ENCODE measurements around the gene CDPF1. TPM values are rescaled to one million over a fixed set of nuclear protein-coding genes. Genes with fewer than 3 reads are reported as not detected.

CDPF1 gene, protein sequence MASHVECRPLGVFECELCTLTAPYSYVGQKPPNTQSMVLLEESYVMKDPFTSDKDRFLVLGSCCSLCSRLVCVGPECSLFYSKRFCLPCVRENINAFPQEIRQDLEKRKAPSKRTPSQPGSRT
- 10.3 and 14.3 TPM in 2 replicates for total RNA-seq

GRCh38 chr22:46250035-46250782 lies at the start of gene CDPF1:
Gene CDPF1 (minus strand): TSS chr22:46250293. CDS start chr22:46248284, 2,009 bp downstream.
- intact Hi-C loops (cut with micrococcal nuclease) = loop anchor here (1.0 to 5.0 kb wide), 4 partner anchors 17 to 98 kb away; partner anchors contain the start of genes GTSE1, PPARA and TRMU
- TF ChIP-seq, protein P1, sequence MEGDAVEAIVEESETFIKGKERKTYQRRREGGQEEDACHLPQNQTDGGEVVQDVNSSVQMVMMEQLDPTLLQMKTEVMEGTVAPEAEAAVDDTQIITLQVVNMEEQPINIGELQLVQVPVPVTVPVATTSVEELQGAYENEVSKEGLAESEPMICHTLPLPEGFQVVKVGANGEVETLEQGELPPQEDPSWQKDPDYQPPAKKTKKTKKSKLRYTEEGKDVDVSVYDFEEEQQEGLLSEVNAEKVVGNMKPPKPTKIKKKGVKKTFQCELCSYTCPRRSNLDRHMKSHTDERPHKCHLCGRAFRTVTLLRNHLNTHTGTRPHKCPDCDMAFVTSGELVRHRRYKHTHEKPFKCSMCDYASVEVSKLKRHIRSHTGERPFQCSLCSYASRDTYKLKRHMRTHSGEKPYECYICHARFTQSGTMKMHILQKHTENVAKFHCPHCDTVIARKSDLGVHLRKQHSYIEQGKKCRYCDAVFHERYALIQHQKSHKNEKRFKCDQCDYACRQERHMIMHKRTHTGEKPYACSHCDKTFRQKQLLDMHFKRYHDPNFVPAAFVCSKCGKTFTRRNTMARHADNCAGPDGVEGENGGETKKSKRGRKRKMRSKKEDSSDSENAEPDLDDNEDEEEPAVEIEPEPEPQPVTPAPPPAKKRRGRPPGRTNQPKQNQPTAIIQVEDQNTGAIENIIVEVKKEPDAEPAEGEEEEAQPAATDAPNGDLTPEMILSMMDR (IDR thresholded peaks at IDR 0.05) = no peak
- H3K27me3 Mint-ChIP-seq = no peaks in the 10 kb centered on the region
- CTCF ChIA-PET = interaction anchor here (1.1 to 1.7 kb wide), 3 partner anchors 9 to 63 kb away, joined by 3 to 4 read pairs (median 3); partner anchors contain the start of gene TTC38
- ATAC-seq (ENCODE audit: low read depth) = peak; percentile 96
- DNase-seq = peak; percentile 93
- H3K36me3 Mint-ChIP-seq (ENCODE audit: low read depth) = peaks cover 11% of the 10 kb centered on the region
- peak within 1 kb of the TSS; percentile 79 for H3K27ac Mint-ChIP-seq
- H3K4me3 Mint-ChIP-seq = peak within 1 kb of the TSS; percentile 87
- peaks cover 18% of the 10 kb centered on the region for H3K4me1 Mint-ChIP-seq
- H3K9me3 Mint-ChIP-seq = no peaks in the 10 kb centered on the region
- POLR2A ChIA-PET = interaction anchor here (0.8 to 3.1 kb wide), 11 partner anchors 10 to 237 kb away, joined by 3 to 29 read pairs (median 5); partner anchors contain the start of genes GTSE1, PPARA, TRMU and TTC38

DNA sequence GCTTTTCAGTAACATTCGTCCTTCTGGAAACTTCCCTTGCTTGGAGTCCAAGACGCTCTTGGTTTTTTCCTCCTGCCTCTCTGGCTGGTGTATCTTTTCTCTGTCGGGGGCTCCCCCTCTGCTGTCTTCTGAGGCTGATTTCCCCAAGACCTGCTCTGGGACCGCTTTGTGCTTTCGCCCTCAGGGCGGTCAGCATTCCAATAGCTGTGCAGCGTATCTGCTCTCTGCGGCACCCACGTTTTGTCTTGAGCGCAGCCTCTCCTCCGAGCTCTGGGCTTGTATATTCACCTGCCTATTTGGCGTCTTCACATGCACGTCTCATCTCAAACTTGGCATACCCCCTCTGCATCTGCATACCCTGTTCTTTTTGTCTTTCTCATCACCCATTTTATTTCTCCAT lies 49.0 kb upstream of the CDPF1 start:
- no peak for ATAC-seq (ENCODE audit: low read depth)
- H3K27ac Mint-ChIP-seq = no peak overlapping the region
- TF ChIP-seq, protein P1 (IDR thresholded peaks at IDR 0.05) = no peak
- H3K9me3 Mint-ChIP-seq = no peaks in the 10 kb centered on the region
- ChIA-PET POLR2A (interaction anchor here (0.8 kb wide), 1 partner anchor 37 kb away, joined by 3 read pairs; the partner anchor contains the start of gene TRMU), CTCF (no interaction called here)
- peaks cover 2% of the 10 kb centered on the region for H3K36me3 Mint-ChIP-seq (ENCODE audit: low read depth)
- H3K27me3 Mint-ChIP-seq = no peaks in the 10 kb centered on the region
- no peak overlapping the region for H3K4me3 Mint-ChIP-seq
- intact Hi-C loops (cut with micrococcal nuclease) = loop anchor here (10.0 kb wide), 1 partner anchor 304 kb away; no protein-coding TSS in a partner anchor
- H3K4me1 Mint-ChIP-seq = peaks cover 27% of the 10 kb centered on the region
- DNase-seq = no peak

GRCh38 chr22:46297151-46297812 lies 47.2 kb upstream of the CDPF1 start:
- CTCF ChIA-PET = interaction anchor here (2.3 to 2.5 kb wide), 2 partner anchors 175 to 180 kb away, joined by 8 to 16 read pairs; no protein-coding TSS in a partner anchor
- TF ChIP-seq, protein P1 (IDR thresholded peaks at IDR 0.05) = no peak
- H3K9me3 Mint-ChIP-seq = no peaks in the 10 kb centered on the region
- peaks cover 46% of the 10 kb centered on the region for H3K4me1 Mint-ChIP-seq
- H3K27me3 Mint-ChIP-seq = no peaks in the 10 kb centered on the region
- peaks cover 2% of the 10 kb centered on the region for H3K36me3 Mint-ChIP-seq (ENCODE audit: low read depth)
- no peak for ATAC-seq (ENCODE audit: low read depth)
- DNase-seq = no peak
- POLR2A ChIA-PET = interaction anchor here (1.0 to 2.1 kb wide), 6 partner anchors 11 to 262 kb away, joined by 3 to 29 read pairs (median 9); partner anchors contain the start of genes CDPF1 and TTC38
- peak overlapping the region; percentile 70 for H3K4me3 Mint-ChIP-seq
- no peak overlapping the region for H3K27ac Mint-ChIP-seq
- intact Hi-C loops (cut with micrococcal nuclease) = loop anchor here (2.0 to 10.0 kb wide), 3 partner anchors 38 to 302 kb away; partner anchors contain the start of gene TRMU

GRCh38 chr22:46296257-46297150 lies 46.4 kb upstream of the CDPF1 start, which contains the start of gene GTSE1:
Gene GTSE1 (plus strand): TSS chr22:46296870. CDS start chr22:46297401, 531 bp downstream.
- ChIA-PET CTCF (interaction anchor here (1.1 to 2.5 kb wide), 6 partner anchors 10 to 180 kb away, joined by 3 to 16 read pairs (median 4); partner anchors contain the start of gene TTC38), POLR2A (interaction anchor here (0.6 to 2.1 kb wide), 18 partner anchors 8 to 315 kb away, joined by 3 to 29 read pairs (median 4); partner anchors contain the start of genes CDPF1, TRMU and TTC38)
- peaks cover 2% of the 10 kb centered on the region for H3K36me3 Mint-ChIP-seq (ENCODE audit: low read depth)
- H3K27me3 Mint-ChIP-seq = no peaks in the 10 kb centered on the region
- TF ChIP-seq, protein P1 (IDR thresholded peaks at IDR 0.05) = no peak
- intact Hi-C loops (cut with micrococcal nuclease) = loop anchor here (1.0 to 10.0 kb wide), 6 partner anchors 38 to 302 kb away; partner anchors contain the start of genes CDPF1 and TRMU
- peaks cover 48% of the 10 kb centered on the region for H3K4me1 Mint-ChIP-seq
- DNase-seq = peak; percentile 87
- peak within 1 kb of the TSS; percentile 98 for H3K27ac Mint-ChIP-seq
- peak within 1 kb of the TSS; percentile 89 for H3K4me3 Mint-ChIP-seq
- peak; percentile 97 for ATAC-seq (ENCODE audit: low read depth)
- H3K9me3 Mint-ChIP-seq = no peaks in the 10 kb centered on the region
